Common myeloid progenitor, CD34-positive (primary cell): Measurements from ENCODE around the gene CHN1.

Source experiments
- CTCF ChIA-PET: fragments of 350-600 bp; sonication (Branson Sonifier 250); formaldehyde crosslinking; loops from one replicate; lab custom pipeline; 2021; ENCODE audit warnings: antibody characterized with exemption; lab: Charles Lee
- POLR2A ChIA-PET: fragments of 350-600 bp; sonication (Branson Sonifier 250); formaldehyde crosslinking; loops from one replicate; lab custom pipeline; 2021; ENCODE audit warnings: antibody characterized with exemption; lab: Charles Lee
- DNase-seq, 3 donors: peaks; one replicate each; pipeline versions ENCODE4 v3.0.0 to v3.0.0-alpha.2; 2013
- H3K27ac ChIP-seq, 2 experiments: 1 replicate in 1 of 2; 2 replicates in 1 of 2; pipeline ENCODE4 v1.7.0; 2013; ENCODE audit warnings: inconsistent platforms in 2 of 2, low read length in 2 of 2, mild to moderate bottlenecking in 2 of 2, low read depth in 1 of 2, moderate library complexity in 1 of 2; ENCODE audit not compliant: severe bottlenecking in 2 of 2, insufficient read depth in 1 of 2, poor library complexity in 1 of 2
- H3K27me3 ChIP-seq, 5 experiments: replicated peaks in 2 of 5; 1 replicate in 3 of 5; 2 replicates in 2 of 5; pipeline versions ENCODE4 v1.6.1 to v1.7.0; 2013; ENCODE audit warnings: low read length in 4 of 5, mild to moderate bottlenecking in 2 of 5, moderate library complexity in 2 of 5, inconsistent platforms in 1 of 5; ENCODE audit not compliant: insufficient read depth in 5 of 5, control insufficient read depth in 4 of 5
- H3K36me3 ChIP-seq, 4 experiments: 1 replicate in 2 of 4; 2 replicates in 2 of 4; pipeline versions ENCODE4 v1.6.1 to v1.7.0; 2013; ENCODE audit warnings: low read length in 3 of 4, control low read depth in 1 of 4, mild to moderate bottlenecking in 1 of 4; ENCODE audit not compliant: control insufficient read depth in 4 of 4, insufficient read depth in 4 of 4
- H3K4me1 ChIP-seq, 4 experiments: 1 replicate in 3 of 4; 2 replicates in 1 of 4; pipeline versions ENCODE4 v1.6.1 to v1.7.1; 2013; ENCODE audit warnings: low read length in 3 of 4, mild to moderate bottlenecking in 3 of 4, control low read depth in 1 of 4, inconsistent platforms in 1 of 4, moderate library complexity in 1 of 4; ENCODE audit not compliant: control insufficient read depth in 4 of 4, insufficient read depth in 4 of 4; ENCODE audit errors: control extremely low read depth in 1 of 4
- H3K4me3 ChIP-seq, 7 experiments: 1 replicate in 4 of 7; 2 replicates in 3 of 7; pipeline versions ENCODE4 v1.5.1 to v1.7.0; 2013; ENCODE audit warnings: mild to moderate bottlenecking in 7 of 7, low read length in 6 of 7, moderate library complexity in 6 of 7, inconsistent platforms in 2 of 7, low read depth in 2 of 7, control low read depth in 1 of 7; ENCODE audit not compliant: insufficient read depth in 4 of 7, control insufficient read depth in 1 of 7; ENCODE audit errors: extremely low read depth in 1 of 7
- H3K9me3 ChIP-seq, 5 experiments: 1 replicate in 4 of 5; 2 replicates in 1 of 5; pipeline versions ENCODE4 v1.6.1 to v1.7.1; 2013; ENCODE audit warnings: low read length in 4 of 5, mild to moderate bottlenecking in 2 of 5, inconsistent platforms in 1 of 5, low read depth in 1 of 5, moderate library complexity in 1 of 5; ENCODE audit not compliant: control insufficient read depth in 4 of 5, insufficient read depth in 2 of 5; ENCODE audit errors: control extremely low read depth in 1 of 5
- WGBS: methylation state at CpG from one replicate; pipeline ENCODE4 v1.1.5; 2013; ENCODE audit not compliant: insufficient coverage; 5-methylcytosine and 5-hydroxymethylcytosine counted together

Gene CHN1

GRCh38 chr2:174807931-174808330, 197.2 kb downstream of the CHN1 start:
- H3K27ac ChIP-seq, result no peak overlapping the region
- H3K36me3 ChIP-seq, result no peaks in the 10 kb centered on the region
- peaks cover 0 to 2% (median 0%) of the 10 kb centered on the region in 5 experiments for H3K27me3 ChIP-seq
- ChIA-PET POLR2A (no interaction called here), CTCF (no interaction called here)
- no peaks in the 10 kb centered on the region for H3K4me1 ChIP-seq
- DNase-seq, result no peak
- H3K4me3 ChIP-seq, result no peak overlapping the region
- 100% methylated on average over 1 of the region's 1 CpG for whole genome bisulfite sequencing
- H3K9me3 ChIP-seq, result no peaks in the 10 kb centered on the region

- Histone ChIP-seq H3K4me1 (no peaks in the 10 kb centered on the region), H3K4me3 (no peak overlapping the region), H3K9me3 (no peaks in the 10 kb centered on the region), H3K36me3 (no peaks in the 10 kb centered on the region), H3K27ac (no peak overlapping the region), H3K27me3 (peaks cover 0 to 2% (median 0%) of the 10 kb centered on the region in 5 experiments)
- no CpG with 5 or more reads among the region's 1 CpG for WGBS
- POLR2A ChIA-PET, result no interaction called here
- no peak for DNase-seq
- CTCF ChIA-PET, result interaction anchor here (1.5 kb wide), 1 partner anchor 10 kb away, joined by 4 read pairs; no protein-coding TSS in a partner anchor
Measured at GRCh38 chr2:174805803-174806202, 199.4 kb downstream of the CHN1 start.

DNA sequence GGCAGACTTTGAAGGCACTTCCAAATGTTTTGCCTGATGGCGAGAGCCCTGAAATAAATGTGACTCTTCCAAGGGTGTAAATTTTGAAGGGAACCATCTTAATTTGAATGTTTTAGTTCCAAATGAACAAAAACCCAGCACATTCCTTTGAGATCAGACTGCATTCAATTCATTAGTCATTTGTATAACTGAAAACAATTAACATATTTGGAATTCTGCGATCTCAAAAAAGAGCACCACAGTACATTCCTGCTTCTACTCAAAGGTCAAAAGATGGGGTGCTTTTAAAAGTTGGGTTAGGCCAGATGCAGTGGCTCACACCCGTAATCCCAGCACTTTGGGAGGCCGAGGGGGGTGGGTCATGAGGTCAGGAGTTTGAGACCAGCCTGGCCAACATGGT, 202.7 kb downstream of the CHN1 start:
- 100% methylated on average over 1 of the region's 4 CpGs for WGBS
- ChIA-PET POLR2A (no interaction called here), CTCF (no interaction called here)
- Histone ChIP-seq H3K9me3 (no peaks in the 10 kb centered on the region), H3K4me3 (no peak overlapping the region), H3K36me3 (no peaks in the 10 kb centered on the region), H3K27ac (no peak overlapping the region), H3K27me3 (peaks cover 0 to 2% (median 0%) of the 10 kb centered on the region in 5 experiments), H3K4me1 (peaks cover 0 to 4% (median 0%) of the 10 kb centered on the region in 4 experiments)
- no peak for DNase-seq

GRCh38 chr2:174800436-174801205, 204.6 kb downstream of the CHN1 start:
- no peak for DNase-seq
- CTCF ChIA-PET, result no interaction called here
- POLR2A ChIA-PET, result no interaction called here
- Histone ChIP-seq H3K4me3 (no peak overlapping the region), H3K36me3 (no peaks in the 10 kb centered on the region), H3K27ac (no peak overlapping the region), H3K9me3 (no peaks in the 10 kb centered on the region), H3K4me1 (peaks cover 0 to 4% (median 0%) of the 10 kb centered on the region in 4 experiments), H3K27me3 (no peaks in the 10 kb centered on the region)
- WGBS, result 94% methylated on average over 4 of the region's 8 CpGs

- ChIA-PET CTCF (no interaction called here), POLR2A (no interaction called here)
- Histone ChIP-seq H3K4me3 (no peak overlapping the region), H3K27me3 (no peaks in the 10 kb centered on the region), H3K4me1 (peaks cover 0 to 4% (median 0%) of the 10 kb centered on the region in 4 experiments), H3K36me3 (no peaks in the 10 kb centered on the region), H3K27ac (no peak overlapping the region), H3K9me3 (no peaks in the 10 kb centered on the region)
- WGBS, result 100% methylated on average over 1 of the region's 1 CpG
- DNase-seq, result no peak
Measured at GRCh38 chr2:174798801-174799200, 206.4 kb downstream of the CHN1 start.

DNA sequence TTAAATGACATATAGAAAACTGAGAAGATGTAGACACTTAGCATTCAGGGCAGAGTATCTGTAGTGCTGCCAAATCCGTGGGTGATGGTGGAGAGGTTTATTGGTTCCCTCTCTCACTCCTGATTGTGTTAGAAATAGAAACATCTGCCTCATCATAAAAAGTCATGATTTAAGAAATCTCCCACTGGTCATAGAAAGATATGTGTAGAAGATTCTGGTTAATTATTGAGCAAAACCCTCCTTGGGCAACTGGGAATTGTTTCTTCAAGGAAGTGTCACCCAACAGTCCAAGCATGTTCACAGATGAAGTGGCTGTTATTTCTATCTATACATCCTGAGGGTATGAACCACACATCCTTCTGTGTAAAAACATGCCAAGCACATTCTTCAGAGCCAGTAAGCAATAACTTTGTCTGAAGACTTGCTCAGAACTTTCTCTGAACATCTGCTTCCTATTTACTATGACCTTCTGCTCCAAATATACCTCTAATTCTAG, 207.4 kb downstream of the CHN1 start:
- no peaks in the 10 kb centered on the region for H3K27me3 ChIP-seq
- ChIA-PET POLR2A (no interaction called here), CTCF (interaction anchor here (0.8 kb wide), 1 partner anchor 14 kb away, joined by 3 read pairs; no protein-coding TSS in a partner anchor)
- H3K9me3 ChIP-seq, result no peaks in the 10 kb centered on the region
- WGBS, result no CpG with 5 or more reads among the region's 1 CpG
- H3K4me1 ChIP-seq, result peaks cover 0 to 4% (median under 1%) of the 10 kb centered on the region in 4 experiments
- H3K4me3 ChIP-seq, result no peak overlapping the region
- no peak overlapping the region for H3K27ac ChIP-seq
- peak in 2 of 3 donors; percentile 18 to 28 for DNase-seq
- no peaks in the 10 kb centered on the region for H3K36me3 ChIP-seq

DNA sequence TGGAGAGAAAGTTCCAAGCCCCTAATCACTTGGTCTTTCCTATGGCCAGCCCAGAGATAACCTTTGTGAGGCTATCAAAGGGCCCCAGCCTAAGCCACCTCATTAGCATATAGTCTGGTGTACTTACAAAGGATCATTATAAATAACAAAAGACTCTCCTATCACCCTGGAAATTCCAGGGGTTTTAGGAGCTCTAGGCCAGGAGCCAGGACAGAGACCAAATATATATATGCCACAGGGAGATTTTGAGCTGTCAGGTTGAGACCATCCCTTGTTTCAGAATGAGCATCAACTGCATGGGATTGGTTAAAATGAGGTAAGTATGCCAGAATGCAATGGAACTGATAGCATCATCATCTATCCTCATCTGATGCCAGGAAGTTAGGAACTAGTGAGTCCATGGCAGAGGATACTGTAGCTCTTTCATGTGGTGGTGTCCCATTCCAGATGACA, 208.8 kb downstream of the CHN1 start:
- H3K9me3 ChIP-seq, result no peaks in the 10 kb centered on the region
- DNase-seq, result no peak
- H3K4me3 ChIP-seq, result no peak overlapping the region
- CTCF ChIA-PET, result interaction anchor here (1.3 to 1.5 kb wide), 2 partner anchors 21 to 25 kb away, joined by 3 read pairs; no protein-coding TSS in a partner anchor
- H3K27me3 ChIP-seq, result no peaks in the 10 kb centered on the region
- H3K27ac ChIP-seq, result no peak overlapping the region
- POLR2A ChIA-PET, result no interaction called here
- peaks cover 0 to 8% (median 5%) of the 10 kb centered on the region in 4 experiments for H3K4me1 ChIP-seq
- no peaks in the 10 kb centered on the region for H3K36me3 ChIP-seq
